HTERT RPE-1 (cell line): ENCODE results near the gene NATD1.

Source experiments
- in situ Hi-C: fragments of 300-500 bp; cut with MboI; formaldehyde crosslinking; loops from 4 replicates; pipeline ENCODE4 v1.14.3; 2020; ENCODE audit warnings: low sequenced_read_pairs

NATD1 gene

DNA sequence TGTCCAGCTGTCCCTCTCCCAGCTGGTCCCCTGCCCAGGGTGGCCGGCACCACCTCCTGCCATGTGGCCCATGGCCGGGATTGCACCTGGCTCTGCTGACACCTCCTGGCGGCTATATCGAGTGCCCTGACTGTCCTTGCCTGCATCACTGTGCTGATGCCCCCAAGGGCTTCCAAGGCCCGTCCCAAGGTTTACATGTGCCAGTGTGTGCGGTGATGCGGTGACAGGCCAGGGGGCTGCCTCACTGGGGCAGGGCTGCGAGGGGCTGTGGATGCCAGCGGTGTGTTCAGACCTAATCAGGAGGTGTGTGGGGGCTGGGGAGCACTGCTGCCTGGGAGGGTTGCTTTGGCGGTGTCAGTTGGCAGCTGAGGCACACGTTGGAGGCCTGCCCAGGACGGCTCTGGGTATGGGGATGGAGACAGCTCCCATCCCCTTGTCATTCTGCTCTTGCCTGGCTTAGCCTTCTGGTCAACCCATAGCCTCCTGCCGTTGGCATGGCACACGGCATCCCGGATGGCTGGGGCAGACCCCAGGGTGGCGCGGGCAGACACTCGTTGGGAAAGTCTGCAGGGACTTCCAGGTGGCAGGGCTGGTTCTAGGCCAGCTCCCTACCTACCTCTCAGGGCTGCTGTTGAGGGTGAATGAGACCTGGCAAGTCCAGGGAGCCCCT is 36.8 kb upstream of the NATD1 start:
- in situ Hi-C loops = no loop called here

DNA sequence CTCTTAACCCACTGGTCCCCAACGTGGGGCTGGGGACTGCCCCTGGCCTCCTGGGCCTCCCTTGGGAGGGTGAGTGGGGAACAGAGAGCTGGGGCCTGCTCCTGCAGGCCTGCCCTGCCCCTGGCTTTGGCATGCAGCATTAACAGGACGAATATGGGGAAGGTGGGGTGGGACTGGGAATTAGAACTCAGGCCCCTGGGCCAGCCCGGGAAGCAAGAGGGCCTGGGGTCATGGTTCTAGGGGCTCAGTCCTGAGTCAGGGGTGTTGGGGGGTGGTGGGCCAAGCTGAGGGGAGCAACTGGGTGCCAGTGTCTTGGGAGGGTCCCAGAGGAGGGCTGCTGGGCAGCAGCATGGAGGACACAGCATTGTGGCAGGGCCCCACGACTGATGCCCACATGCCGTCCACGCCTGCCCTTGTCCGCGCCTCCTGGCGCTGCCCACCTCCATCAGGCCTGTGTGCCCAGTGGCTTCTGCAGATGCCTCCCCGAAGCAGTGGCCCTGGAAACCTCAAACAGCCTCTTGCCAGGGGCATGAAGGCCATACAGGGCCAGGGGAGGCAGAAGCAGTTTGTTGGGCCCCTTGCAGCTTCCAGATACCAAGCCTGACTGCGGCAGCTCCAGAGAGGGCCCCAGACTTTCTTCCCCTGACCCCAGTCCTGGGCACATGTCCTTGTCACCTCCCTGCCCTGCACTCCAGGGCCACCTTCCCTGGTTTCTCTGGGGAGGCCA is 36.1 kb upstream of the NATD1 start:
- in situ Hi-C loops = no loop called here

DNA sequence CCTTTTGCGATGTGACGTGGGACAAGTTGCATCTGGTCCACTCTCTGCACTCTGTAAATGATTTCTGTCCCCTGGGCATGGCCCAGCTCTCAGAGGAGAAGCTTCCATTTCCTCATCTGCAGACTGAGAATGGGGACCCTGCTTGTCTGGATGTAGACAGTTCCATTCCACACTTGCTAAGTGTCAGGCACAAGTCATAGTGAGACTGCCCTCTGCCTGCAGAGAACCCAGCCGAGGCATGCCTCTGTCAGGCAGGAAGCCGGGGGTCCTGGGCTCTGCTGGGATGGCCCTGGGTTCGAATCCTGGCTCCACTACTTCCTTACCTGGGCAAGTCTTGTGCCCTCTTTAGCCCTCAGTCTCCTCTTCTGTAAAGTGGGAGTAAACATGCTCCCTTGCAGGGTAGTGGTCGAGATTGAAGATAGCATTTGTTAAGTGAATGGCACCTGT is 35.4 kb upstream of the NATD1 start:
- in situ Hi-C loops = no loop called here

GRCh38 chr17:21287703-21288449 is 34.7 kb upstream of the NATD1 start:
- in situ Hi-C loops = no loop called here

DNA sequence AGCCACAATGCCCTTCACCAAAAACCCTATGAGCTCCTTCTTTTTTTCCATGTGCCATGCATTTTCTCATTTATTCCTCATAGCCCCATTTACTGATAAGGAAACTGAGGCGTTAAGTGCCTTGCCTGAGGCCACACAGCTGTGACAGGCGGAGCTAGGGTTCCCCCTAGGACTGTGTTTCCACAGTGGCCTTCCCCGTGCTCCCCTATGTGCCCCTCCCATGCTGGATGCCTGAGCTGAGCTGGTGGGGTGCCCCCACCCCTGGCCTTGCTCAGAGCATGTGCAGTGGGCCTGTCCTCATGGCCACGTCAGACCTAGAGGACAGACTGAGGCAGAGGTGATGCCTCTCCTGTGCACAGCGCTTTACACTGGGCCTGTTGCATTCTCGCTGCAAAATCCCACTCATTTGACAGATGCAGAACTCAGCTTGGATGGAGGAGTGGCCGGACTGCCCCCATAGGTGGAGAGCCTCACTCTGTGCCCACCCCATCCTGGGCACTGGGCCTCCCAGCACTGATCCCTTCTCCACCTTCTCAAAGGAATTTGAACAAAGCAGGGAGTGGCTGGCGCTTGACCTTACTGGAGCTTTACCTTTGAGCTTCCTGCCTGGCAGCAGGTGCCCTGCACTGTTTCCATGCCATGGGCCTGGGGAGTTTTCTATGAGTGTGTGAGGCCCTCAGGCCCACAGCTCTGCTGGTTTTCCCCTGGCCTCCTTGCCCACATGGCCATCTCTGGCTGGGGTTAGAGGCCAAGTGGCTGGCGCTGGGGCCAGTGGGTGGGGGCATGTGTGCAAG is 33.9 kb upstream of the NATD1 start:
- in situ Hi-C loops = no loop called here

- in situ Hi-C loops = no loop called here
These were observed 33.0 kb upstream of the NATD1 start for GRCh38 chr17:21286066-21286770.

GRCh38 chr17:21285164-21286065 is 32.2 kb upstream of the NATD1 start:
- in situ Hi-C loops = no loop called here

GRCh38 chr17:21284319-21285163 is 31.3 kb upstream of the NATD1 start, which contains the start of gene MAP2K3:
Gene MAP2K3, plus strand, starts transcription at chr17:21284711. Its CDS starts 210 bp downstream, at chr17:21284921.
- in situ Hi-C loops = no loop called here

GRCh38 chr17:21283482-21284318 is 30.5 kb upstream of the NATD1 start:
- in situ Hi-C loops = no loop called here

- in situ Hi-C loops = no loop called here
These were observed 29.6 kb upstream of the NATD1 start for GRCh38 chr17:21282850-21283249.

- in situ Hi-C loops = no loop called here
These were observed 29.0 kb upstream of the NATD1 start for GRCh38 chr17:21282231-21282630.

DNA sequence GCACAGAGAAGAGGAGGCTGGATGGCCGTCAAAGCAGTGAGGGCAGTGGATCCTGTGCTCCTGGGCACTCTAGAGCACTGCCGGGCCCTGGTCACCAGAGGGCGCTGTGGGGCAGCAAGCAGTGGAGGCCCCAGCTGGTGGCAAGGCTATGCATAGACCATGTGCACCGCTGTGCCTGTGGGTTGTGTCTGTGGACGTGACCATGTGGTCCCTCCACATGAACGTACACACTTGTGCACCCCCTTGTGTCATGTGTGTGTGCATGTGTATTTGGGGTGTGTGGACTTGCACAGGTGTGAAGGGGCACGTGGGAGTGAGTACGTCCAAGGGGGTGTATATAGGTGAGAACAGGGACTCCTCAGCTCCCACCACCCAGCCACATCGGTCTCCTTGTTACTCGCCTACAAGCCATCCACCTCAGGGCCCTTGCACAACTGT is 26.9 kb upstream of the NATD1 start:
- in situ Hi-C loops = no loop called here

DNA sequence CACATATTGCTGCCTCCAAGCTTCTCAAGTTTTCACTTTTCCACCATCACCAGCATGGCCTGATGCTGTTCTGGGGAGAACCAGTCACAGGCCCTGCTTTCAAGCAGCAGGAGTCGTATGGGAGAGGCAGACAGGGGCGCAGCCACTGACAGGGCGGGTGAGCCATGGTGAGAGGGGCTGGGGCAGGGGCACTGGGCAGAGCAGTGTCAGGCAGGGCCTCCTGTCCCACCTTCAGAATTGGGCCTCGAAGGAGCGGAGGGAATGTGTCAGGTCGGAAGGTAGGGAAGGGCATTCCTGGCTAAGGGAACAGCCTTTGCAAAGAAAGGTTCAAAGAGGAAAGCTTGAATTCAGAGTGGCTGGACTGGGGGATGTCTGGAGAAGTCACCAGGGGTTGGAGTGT is 26.4 kb upstream of the NATD1 start:
- in situ Hi-C loops = no loop called here

- in situ Hi-C loops = no loop called here
These were observed 26.0 kb upstream of the NATD1 start for GRCh38 chr17:21279198-21279535.

- in situ Hi-C loops = no loop called here
These were observed 25.4 kb upstream of the NATD1 start for GRCh38 chr17:21278450-21279197.

- in situ Hi-C loops = no loop called here
These were observed 24.1 kb upstream of the NATD1 start for GRCh38 chr17:21277332-21277731.

DNA sequence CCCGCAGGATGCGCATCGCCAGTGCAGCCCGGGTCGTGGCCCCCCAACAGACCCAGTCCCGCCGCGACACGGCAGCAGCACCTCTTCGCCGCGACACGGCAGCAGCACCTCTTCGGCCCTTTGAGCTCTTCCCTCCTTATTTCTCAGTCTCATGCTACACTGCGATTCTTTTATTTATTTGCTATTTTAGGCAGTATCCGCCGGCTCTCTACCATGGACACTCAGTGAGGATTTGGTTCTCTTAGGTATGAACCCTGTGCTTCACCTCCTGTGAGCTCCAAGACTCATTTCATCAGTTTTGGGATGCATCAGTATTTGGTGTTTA is 23.0 kb upstream of the NATD1 start:
- in situ Hi-C loops = no loop called here
